DND-41 (cell line): ENCODE measurements around the gene ZNF273.

Experiments
- ATAC-seq: fragments of 200-7000 bp; cut with Tn5 transposase; 3 replicates; pipeline ENCODE4 v1.9.1; 2021; ENCODE audit warnings: low read depth; ENCODE audit not compliant: insufficient read depth
- DNase-seq: peaks from one replicate; pipeline ENCODE4 v3.0.0-alpha.2; 2020
- H2AFZ ChIP-seq: 2 replicates; pipeline ENCODE4 v1.6.0; 2012; ENCODE audit warnings: low read depth, low read length
- H3K27ac ChIP-seq: 2 replicates; pipeline ENCODE4 v1.5.1; 2012; ENCODE audit warnings: low read length, inconsistent platforms
- H3K27me3 ChIP-seq: fragments of 200-600 bp; sonication (generic); 2 replicates; pipeline ENCODE4 v1.6.0; 2012; ENCODE audit warnings: low read length, mild to moderate bottlenecking, inconsistent platforms; ENCODE audit not compliant: insufficient read depth, poor library complexity
- H3K36me3 ChIP-seq: 2 replicates; pipeline ENCODE4 v1.5.1; 2012; ENCODE audit warnings: low read length, inconsistent platforms; ENCODE audit not compliant: insufficient read depth
- H3K4me1 ChIP-seq: 2 replicates; pipeline ENCODE4 v1.5.1; 2012; ENCODE audit warnings: mild to moderate bottlenecking, low read length; ENCODE audit not compliant: insufficient read depth
- H3K4me2 ChIP-seq: 2 replicates; pipeline ENCODE4 v1.6.0; 2012; ENCODE audit warnings: mild to moderate bottlenecking, moderate library complexity, low read length, inconsistent platforms; ENCODE audit not compliant: insufficient read depth
- H3K4me3 ChIP-seq, 2 experiments: fragments of 200-600 bp in 1 of 2; shearing (Covaris generic) in 1 of 2; 2 replicates each; pipeline ENCODE4 v1.5.1; 2012 to 2016; ENCODE audit warnings: inconsistent platforms in 2 of 2, low read length in 2 of 2, mild to moderate bottlenecking in 2 of 2, low read depth in 1 of 2, moderate library complexity in 1 of 2
- H3K79me2 ChIP-seq: 2 replicates; pipeline ENCODE4 v1.6.0; 2012; ENCODE audit warnings: low read length, inconsistent platforms; ENCODE audit not compliant: insufficient read depth
- H3K9ac ChIP-seq: 2 replicates; pipeline ENCODE4 v1.6.0; 2012; ENCODE audit warnings: low read depth, mild to moderate bottlenecking, inconsistent platforms, low read length, moderate library complexity
- H3K9me3 ChIP-seq: 2 replicates; pipeline ENCODE4 v1.5.1; 2012; ENCODE audit warnings: low read length, moderate library complexity, mild to moderate bottlenecking, inconsistent platforms; ENCODE audit not compliant: insufficient read depth, severe bottlenecking
- H4K20me1 ChIP-seq: 2 replicates; pipeline ENCODE4 v1.6.0; 2012; ENCODE audit warnings: low read length; ENCODE audit not compliant: insufficient read depth
- EZH2 ChIP-seq: IDR thresholded peaks from 3 replicates; pipeline ENCODE4 v1.6.1; 2012; ENCODE audit warnings: borderline replicate concordance, low read depth, mild to moderate bottlenecking, moderate library complexity, low read length, inconsistent platforms; ENCODE audit not compliant: severe bottlenecking
- TF ChIP-seq, protein P1 (sequence below): IDR thresholded peaks from 2 replicates; pipeline ENCODE4 v1.5.1; 2012; ENCODE audit warnings: borderline replicate concordance, low read length, moderate library complexity, mild to moderate bottlenecking; ENCODE audit not compliant: poor library complexity, severe bottlenecking; ENCODE audit errors: extremely low read depth

The ZNF273 gene

DNA sequence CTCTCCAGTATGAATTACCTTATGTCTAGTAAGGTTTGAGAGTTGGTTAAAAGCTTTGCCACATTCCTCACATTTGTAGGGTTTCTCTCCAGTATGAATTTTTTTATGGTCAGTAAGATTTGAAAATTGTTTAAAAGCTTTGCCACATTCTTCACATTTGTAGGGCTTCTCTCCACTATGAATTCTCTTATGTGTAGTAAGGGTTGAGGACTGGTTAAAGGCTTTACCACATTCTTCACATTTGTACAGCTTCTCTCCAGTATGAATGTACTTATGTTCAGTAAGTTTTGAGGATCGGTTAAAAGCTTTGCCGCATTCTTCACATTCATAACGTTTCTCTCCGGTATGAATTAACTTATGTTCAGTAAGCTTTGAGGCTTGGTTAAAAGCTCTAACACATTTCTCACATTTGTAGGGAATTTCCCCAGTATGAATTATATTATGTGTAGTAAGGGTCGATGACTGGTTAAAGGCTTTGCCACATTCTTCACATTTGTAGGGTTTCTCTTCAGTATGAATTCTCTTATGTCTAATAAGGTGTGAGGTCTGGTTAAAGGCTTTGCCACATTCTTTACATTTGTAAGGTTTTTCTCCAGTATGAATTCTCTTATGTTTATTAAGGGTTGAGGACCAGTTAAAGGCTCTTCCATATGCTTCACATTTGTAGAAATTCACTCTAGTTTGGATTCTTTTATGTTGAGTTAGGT is 75.6 kb downstream of the ZNF273 start:
- H3K4me3 ChIP-seq, result no peak overlapping the region
- peaks cover 42% of the 10 kb centered on the region for H3K36me3 ChIP-seq
- TF ChIP-seq EZH2, result no peak
- TF ChIP-seq, protein P1, sequence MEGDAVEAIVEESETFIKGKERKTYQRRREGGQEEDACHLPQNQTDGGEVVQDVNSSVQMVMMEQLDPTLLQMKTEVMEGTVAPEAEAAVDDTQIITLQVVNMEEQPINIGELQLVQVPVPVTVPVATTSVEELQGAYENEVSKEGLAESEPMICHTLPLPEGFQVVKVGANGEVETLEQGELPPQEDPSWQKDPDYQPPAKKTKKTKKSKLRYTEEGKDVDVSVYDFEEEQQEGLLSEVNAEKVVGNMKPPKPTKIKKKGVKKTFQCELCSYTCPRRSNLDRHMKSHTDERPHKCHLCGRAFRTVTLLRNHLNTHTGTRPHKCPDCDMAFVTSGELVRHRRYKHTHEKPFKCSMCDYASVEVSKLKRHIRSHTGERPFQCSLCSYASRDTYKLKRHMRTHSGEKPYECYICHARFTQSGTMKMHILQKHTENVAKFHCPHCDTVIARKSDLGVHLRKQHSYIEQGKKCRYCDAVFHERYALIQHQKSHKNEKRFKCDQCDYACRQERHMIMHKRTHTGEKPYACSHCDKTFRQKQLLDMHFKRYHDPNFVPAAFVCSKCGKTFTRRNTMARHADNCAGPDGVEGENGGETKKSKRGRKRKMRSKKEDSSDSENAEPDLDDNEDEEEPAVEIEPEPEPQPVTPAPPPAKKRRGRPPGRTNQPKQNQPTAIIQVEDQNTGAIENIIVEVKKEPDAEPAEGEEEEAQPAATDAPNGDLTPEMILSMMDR, result no peak

More for the DNA sequence above, 75.6 kb downstream of the ZNF273 start:
- no peak overlapping the region for H3K27ac ChIP-seq
- DNase-seq (no peak), ATAC-seq (no peak)
- no peak overlapping the region for H2AFZ ChIP-seq
- H3K27me3 ChIP-seq, result no peaks in the 10 kb centered on the region
- no peak overlapping the region for H3K9ac ChIP-seq
- no peaks in the 10 kb centered on the region for H3K79me2 ChIP-seq
- no peak overlapping the region for H3K4me2 ChIP-seq
- H3K9me3 ChIP-seq, result peaks cover 60% of the 10 kb centered on the region
- no peaks in the 10 kb centered on the region for H4K20me1 ChIP-seq
- no peaks in the 10 kb centered on the region for H3K4me1 ChIP-seq
